SK-N-SH (cell line): ENCODE measurements around the gene PRKRIP1. TPM values are rescaled to one million over a fixed set of nuclear protein-coding genes. Genes with fewer than 3 reads are reported as not detected.
A peak's percentile ranks its signal among the peaks of the same experiment; 100 is the strongest.

Experiments
- CTCF ChIA-PET: fragments of 300-600, 350-600 bp; formaldehyde crosslinking; extraction: SDS; loops from one replicate; lab custom pipeline; 2021; lab: Yijun Ruan, JAX
- POLR2A ChIA-PET: fragments of 350-600 bp; sonication (Branson Sonifier 250); formaldehyde crosslinking; extraction: SDS; loops from one replicate; lab custom pipeline; 2020; ENCODE audit warnings: antibody characterized with exemption, inconsistent platforms; lab: Yijun Ruan, JAX
- DNase-seq: peaks from one replicate; pipeline ENCODE4 v3.0.0; 2012
- H2AFZ ChIP-seq: fragments of 200-600 bp; sonication (generic); 2 replicates; pipeline ENCODE4 v1.8.1; 2016; ENCODE audit warnings: antibody characterized with exemption, mild to moderate bottlenecking, low read depth
- H3F3A ChIP-seq: fragments of 200-600 bp; sonication (generic); replicated peaks from 2 replicates; pipeline ENCODE3; 2016; ENCODE audit warnings: antibody characterized with exemption, mild to moderate bottlenecking; ENCODE audit not compliant: insufficient read depth
- H3K27ac ChIP-seq, 2 experiments: fragments of 200-500 bp in 1 of 2; fragments of 200-600 bp in 1 of 2; sonication (Bioruptor generic) in 1 of 2; sonication (generic), shearing (Covaris generic) in 1 of 2; 2 replicates each; pipeline versions ENCODE4 v1.5.1 to v1.6.1; 2014 to 2016; ENCODE audit warnings: low read depth in 2 of 2, inconsistent platforms in 1 of 2, low read length in 1 of 2, mild to moderate bottlenecking in 1 of 2, mixed read lengths in 1 of 2
- H3K27me3 ChIP-seq: fragments of 200-600 bp; sonication (generic), shearing (Covaris generic); 2 replicates; pipeline ENCODE4 v1.6.1; 2016; ENCODE audit warnings: mixed run types; ENCODE audit not compliant: insufficient read depth
- H3K36me3 ChIP-seq, 2 experiments: fragments of 200-500 bp in 1 of 2; fragments of 200-600 bp in 1 of 2; sonication (Bioruptor generic) in 1 of 2; sonication (generic) in 1 of 2; replicated peaks in 1 of 2; 2 replicates each; pipeline versions ENCODE3 to v1.5.1; 2014 to 2016; ENCODE audit warnings: low read length in 1 of 2, mild to moderate bottlenecking in 1 of 2; ENCODE audit not compliant: insufficient read depth in 2 of 2, control insufficient read depth in 1 of 2
- H3K4me1 ChIP-seq, 2 experiments: fragments of 200-500 bp in 1 of 2; fragments of 200-600 bp in 1 of 2; sonication (Bioruptor generic) in 1 of 2; sonication (generic), shearing (Covaris generic) in 1 of 2; 2 replicates each; pipeline versions ENCODE4 v1.5.1 to v1.6.1; 2014 to 2016; ENCODE audit warnings: low read depth in 1 of 2, low read length in 1 of 2, mixed run types in 1 of 2; ENCODE audit not compliant: insufficient read depth in 2 of 2, control insufficient read depth in 1 of 2
- H3K4me2 ChIP-seq: fragments of 200-600 bp; sonication (generic), shearing (Covaris generic); 2 replicates; pipeline ENCODE4 v1.6.1; 2017; ENCODE audit warnings: mixed run types
- H3K4me3 ChIP-seq, 2 experiments: fragments of 200-500 bp in 1 of 2; fragments of 200-600 bp in 1 of 2; sonication (Bioruptor generic) in 1 of 2; sonication (generic), shearing (Covaris generic) in 1 of 2; 2 replicates each; pipeline versions ENCODE4 v1.5.1 to v1.8.1; 2014 to 2016; ENCODE audit warnings: low read depth in 2 of 2, inconsistent platforms in 1 of 2, low read length in 1 of 2, mild to moderate bottlenecking in 1 of 2, mixed read lengths in 1 of 2, moderate library complexity in 1 of 2
- H3K79me2 ChIP-seq: fragments of 200-600 bp; sonication (generic); 2 replicates; pipeline ENCODE4 v1.8.1; 2017; ENCODE audit warnings: mild to moderate bottlenecking; ENCODE audit not compliant: insufficient read depth
- H3K9ac ChIP-seq: fragments of 200-600 bp; sonication (generic); 2 replicates; pipeline ENCODE4 v1.6.1; 2017; ENCODE audit warnings: mixed run types
- H3K9me2 ChIP-seq: fragments of 200-600 bp; sonication (generic); 2 replicates; pipeline ENCODE4 v1.6.1; 2017; ENCODE audit warnings: mixed run types
- H3K9me3 ChIP-seq: fragments of 200-600 bp; sonication (generic); 2 replicates; pipeline ENCODE4 v1.6.1; 2017; ENCODE audit warnings: mixed run types, mild to moderate bottlenecking, moderate library complexity
- H4K20me1 ChIP-seq: fragments of 200-600 bp; sonication (generic); 2 replicates; pipeline ENCODE4 v1.6.1; 2017; ENCODE audit warnings: mild to moderate bottlenecking, mixed run types; ENCODE audit not compliant: insufficient read depth
- ELF1 ChIP-seq: IDR thresholded peaks from 2 replicates; pipeline ENCODE4 v1.4.0; 2012
- EP300 ChIP-seq, 2 experiments: IDR thresholded peaks; 2 replicates each; pipeline versions ENCODE4 v1.4.0 to v1.6.1; 2012; ENCODE audit warnings: borderline replicate concordance in 1 of 2, low read depth in 1 of 2, low read length in 1 of 2
- FOSL2 ChIP-seq: IDR thresholded peaks from 2 replicates; pipeline ENCODE4 v1.4.0; 2012; ENCODE audit warnings: low read depth, mild to moderate bottlenecking, moderate library complexity, borderline replicate concordance
- FOXJ3 ChIP-seq: sonication (generic); formaldehyde crosslinking; IDR thresholded peaks from 2 replicates; pipeline ENCODE4 v1.5.1; 2020; ENCODE audit warnings: mild to moderate bottlenecking, missing genetic modification reagents
- FOXM1 ChIP-seq: IDR thresholded peaks from 2 replicates; pipeline ENCODE4 v1.4.0; 2012; ENCODE audit warnings: low read depth, mild to moderate bottlenecking
- GATA2 ChIP-seq: sonication (generic); formaldehyde crosslinking; IDR thresholded peaks from 2 replicates; pipeline ENCODE4 v1.5.0; 2020; ENCODE audit warnings: mild to moderate bottlenecking, missing genetic modification reagents
- NFIC ChIP-seq: IDR thresholded peaks from 2 replicates; pipeline ENCODE4 v1.4.0; 2012; ENCODE audit warnings: borderline replicate concordance
- NRF1 ChIP-seq: IDR thresholded peaks from 2 replicates; pipeline ENCODE4 v1.6.1; 2012; ENCODE audit warnings: low read depth, mild to moderate bottlenecking, low read length
- PBX3 ChIP-seq: IDR thresholded peaks from 2 replicates; pipeline ENCODE4; 2012
- POLR2AphosphoS5 ChIP-seq: IDR thresholded peaks from 2 replicates; pipeline ENCODE4 v1.6.1; 2012; ENCODE audit warnings: low read depth, low read length
- RAD21 ChIP-seq: IDR thresholded peaks from 2 replicates; pipeline ENCODE4 v1.6.1; 2012; ENCODE audit warnings: mild to moderate bottlenecking, low read length
- RCOR1 ChIP-seq: fragments of 150-350 bp; IDR thresholded peaks from 2 replicates; pipeline ENCODE4 v1.6.1; 2017; ENCODE audit warnings: antibody characterized with exemption, low read length
- RFX5 ChIP-seq: IDR thresholded peaks from 2 replicates; pipeline ENCODE4 v1.6.1; 2012; ENCODE audit warnings: mild to moderate bottlenecking, improper control_type of control experiment, low read length
- SMC3 ChIP-seq: IDR thresholded peaks from 2 replicates; pipeline ENCODE4 v1.6.1; 2012; ENCODE audit warnings: low read depth, low read length, improper control_type of control experiment
- TCF12 ChIP-seq: IDR thresholded peaks from 2 replicates; pipeline ENCODE4 v1.4.0; 2012
- USF1 ChIP-seq: IDR thresholded peaks from 2 replicates; pipeline ENCODE4 v1.4.0; 2012; ENCODE audit warnings: low read depth, borderline replicate concordance
- YY1 ChIP-seq: IDR thresholded peaks from 2 replicates; pipeline ENCODE4 v1.4.0; 2012; ENCODE audit warnings: low read depth, mild to moderate bottlenecking
- WGBS: methylation state at CpG from one replicate; pipeline ENCODE4 v1.1.6; 2017; ENCODE audit warnings: low lambda C conversion rate; 5-methylcytosine and 5-hydroxymethylcytosine counted together
- polyA plus RNA-seq, 3 experiments: library from polyadenylated mRNA; depleted of rRNA; stranded (reverse); fragments of >200 nt; gene quantifications; 2 replicates each; pipeline ENCODE4 v1.2.3, GENCODE V29; 2012
- TF ChIP-seq, protein P1 (sequence below): fragments of 200-600 bp; sonication (generic); IDR thresholded peaks from 2 replicates; pipeline ENCODE4 v1.6.1; 2017; ENCODE audit warnings: antibody characterized with exemption, mild to moderate bottlenecking, moderate library complexity

The PRKRIP1 gene
- polyA plus RNA-seq, 1 of the 3 experiments (the other 2 are of a cell fraction): 41.2 TPM

DNA sequence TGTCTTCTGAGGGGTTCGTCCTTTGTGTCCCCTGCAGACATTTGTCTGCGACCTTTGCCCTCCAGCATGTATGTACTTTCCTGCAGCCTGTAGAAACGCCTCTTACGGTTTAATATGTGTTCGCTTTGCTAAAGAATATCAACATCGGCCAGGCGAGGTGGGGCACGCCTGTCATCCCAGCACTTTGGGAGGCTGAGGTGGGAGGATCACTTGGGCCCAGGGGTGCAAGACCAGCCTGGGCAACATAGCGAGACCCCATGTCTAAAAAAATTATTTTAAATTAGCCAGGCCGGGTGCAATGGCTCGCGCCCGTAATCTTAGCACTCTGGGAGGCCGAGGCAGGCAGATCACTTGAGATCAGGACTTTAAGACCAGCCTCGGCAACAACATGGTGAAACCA, 53.0 kb downstream of the PRKRIP1 start:
- no peak overlapping the region for H3K27ac ChIP-seq
- WGBS: 95% methylated on average over 15 of the region's 15 CpGs

GRCh38 chr7:102450242-102450641, 54.1 kb downstream of the PRKRIP1 start:
- Histone ChIP-seq H3K27me3 (no peaks in the 10 kb centered on the region), H3K4me2 (no peak overlapping the region), H3K9me3 (no peaks in the 10 kb centered on the region), H3K4me3 (no peak overlapping the region), H3K9me2 (no peaks in the 10 kb centered on the region), H3K36me3 (peaks cover 18 to 27% of the 10 kb centered on the region in 2 experiments), H3F3A (peaks cover 17% of the 10 kb centered on the region), H3K4me1 (peaks cover 0 to 10% of the 10 kb centered on the region in 2 experiments; a peak in 1 of 4 replicates), H2AFZ (no peak overlapping the region), H3K27ac (no peak overlapping the region; a peak in 1 of 4 replicates), H3K9ac (no peak overlapping the region), H3K79me2 (no peaks in the 10 kb centered on the region; the same call in 1 of the 2 replicates), H4K20me1 (no peaks in the 10 kb centered on the region)
- no peak for DNase-seq
- TF ChIP-seq NFIC (no peak), SMC3 (peak; percentile 41; the same call in 1 of the 2 replicates), FOXM1 (no peak), RAD21 (peak; percentile 52), POLR2AphosphoS5 (no peak), FOSL2 (no peak)
- TF ChIP-seq, protein P1, sequence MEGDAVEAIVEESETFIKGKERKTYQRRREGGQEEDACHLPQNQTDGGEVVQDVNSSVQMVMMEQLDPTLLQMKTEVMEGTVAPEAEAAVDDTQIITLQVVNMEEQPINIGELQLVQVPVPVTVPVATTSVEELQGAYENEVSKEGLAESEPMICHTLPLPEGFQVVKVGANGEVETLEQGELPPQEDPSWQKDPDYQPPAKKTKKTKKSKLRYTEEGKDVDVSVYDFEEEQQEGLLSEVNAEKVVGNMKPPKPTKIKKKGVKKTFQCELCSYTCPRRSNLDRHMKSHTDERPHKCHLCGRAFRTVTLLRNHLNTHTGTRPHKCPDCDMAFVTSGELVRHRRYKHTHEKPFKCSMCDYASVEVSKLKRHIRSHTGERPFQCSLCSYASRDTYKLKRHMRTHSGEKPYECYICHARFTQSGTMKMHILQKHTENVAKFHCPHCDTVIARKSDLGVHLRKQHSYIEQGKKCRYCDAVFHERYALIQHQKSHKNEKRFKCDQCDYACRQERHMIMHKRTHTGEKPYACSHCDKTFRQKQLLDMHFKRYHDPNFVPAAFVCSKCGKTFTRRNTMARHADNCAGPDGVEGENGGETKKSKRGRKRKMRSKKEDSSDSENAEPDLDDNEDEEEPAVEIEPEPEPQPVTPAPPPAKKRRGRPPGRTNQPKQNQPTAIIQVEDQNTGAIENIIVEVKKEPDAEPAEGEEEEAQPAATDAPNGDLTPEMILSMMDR: peak; percentile 40
- 79% methylated on average over 4 of the region's 6 CpGs for WGBS
- POLR2A ChIA-PET: interaction anchor here (0.6 kb wide), 1 partner anchor 55 kb away, joined by 3 read pairs; the partner anchor contains the start of gene PRKRIP1
- CTCF ChIA-PET: interaction anchor here (1.1 to 5.5 kb wide), 12 partner anchors 10 to 180 kb away, joined by 3 to 40 read pairs (median 12); partner anchors contain the start of gene ALKBH4

More for the DNA sequence above, 53.0 kb downstream of the PRKRIP1 start:
- TF ChIP-seq TCF12 (no peak), PBX3 (no peak), POLR2AphosphoS5 (no peak), GATA2 (CRISPR knock-in tag) (no peak), RCOR1 (no peak), ELF1 (no peak), YY1 (no peak), EP300 (IDR thresholded peaks at IDR 0.05; ENCODE audit: borderline replicate concordance in 1 of 2, low read depth in 1 of 2, low read length in 1 of 2) (no peak), RFX5 (no peak), SMC3 (no peak), USF1 (no peak), FOXJ3 (CRISPR knock-in tag) (no peak), NRF1 (no peak)
- TF ChIP-seq, protein P1: no peak
- Histone ChIP-seq H3F3A (peaks cover 10% of the 10 kb centered on the region), H3K4me2 (no peak overlapping the region), H4K20me1 (no peaks in the 10 kb centered on the region), H3K36me3 (peaks cover 20 to 33% of the 10 kb centered on the region in 2 experiments), H3K4me1 (peaks cover 0 to 10% of the 10 kb centered on the region in 2 experiments; a peak in 1 of 4 replicates), H3K9me3 (no peaks in the 10 kb centered on the region), H3K79me2 (no peaks in the 10 kb centered on the region; the same call in 1 of the 2 replicates), H3K4me3 (no peak overlapping the region), H3K9ac (no peak overlapping the region), H3K27me3 (no peaks in the 10 kb centered on the region), H3K9me2 (no peaks in the 10 kb centered on the region), H2AFZ (no peak overlapping the region)
- POLR2A ChIA-PET: interaction anchor here (0.7 kb wide), 1 partner anchor 15 kb away, joined by 9 read pairs; no protein-coding TSS in a partner anchor
- DNase-seq: no peak
- CTCF ChIA-PET: interaction anchor here (2.3 to 5.5 kb wide), 4 partner anchors 9 to 45 kb away, joined by 11 to 40 read pairs (median 31); no protein-coding TSS in a partner anchor
